ENCODE measurements around the gene GABBR2. TPM values are rescaled to one million over a fixed set of nuclear protein-coding genes. Genes with fewer than 3 reads are reported as not detected.

Gene GABBR2
- total RNA-seq, 4 donors from 2014 or later, result 2.4 to 13.6 (median 10.0) TPM

DNA sequence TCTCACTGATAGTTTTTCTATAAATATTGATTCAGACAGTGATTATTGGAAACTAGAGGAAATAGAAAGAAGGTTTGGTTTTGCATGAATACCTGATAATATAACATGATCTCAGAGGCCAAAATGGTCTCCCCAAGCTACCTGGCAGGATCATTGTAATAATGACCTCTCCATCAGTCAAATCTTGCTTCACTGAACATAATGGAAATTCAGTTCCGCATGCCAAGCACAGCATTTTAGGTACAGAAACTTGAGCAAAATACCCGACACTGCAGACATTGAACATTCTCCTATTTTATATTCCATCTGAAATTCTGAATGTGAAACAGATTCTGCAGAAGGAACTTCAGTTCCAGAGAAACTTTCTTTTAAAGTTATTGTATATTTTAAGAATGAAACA is 444.2 kb downstream of the GABBR2 start:
- Histone ChIP-seq H3K4me3 (replicated peaks in 1 of 3) (no peak overlapping the region), H3K27ac (no peak overlapping the region), H3K4me1 (no peaks in the 10 kb centered on the region), H3K9me3 (no peaks in the 10 kb centered on the region), H3K27me3 (no peaks in the 10 kb centered on the region), H3K36me3 (no peaks in the 10 kb centered on the region)
- TF ChIP-seq, protein P1, sequence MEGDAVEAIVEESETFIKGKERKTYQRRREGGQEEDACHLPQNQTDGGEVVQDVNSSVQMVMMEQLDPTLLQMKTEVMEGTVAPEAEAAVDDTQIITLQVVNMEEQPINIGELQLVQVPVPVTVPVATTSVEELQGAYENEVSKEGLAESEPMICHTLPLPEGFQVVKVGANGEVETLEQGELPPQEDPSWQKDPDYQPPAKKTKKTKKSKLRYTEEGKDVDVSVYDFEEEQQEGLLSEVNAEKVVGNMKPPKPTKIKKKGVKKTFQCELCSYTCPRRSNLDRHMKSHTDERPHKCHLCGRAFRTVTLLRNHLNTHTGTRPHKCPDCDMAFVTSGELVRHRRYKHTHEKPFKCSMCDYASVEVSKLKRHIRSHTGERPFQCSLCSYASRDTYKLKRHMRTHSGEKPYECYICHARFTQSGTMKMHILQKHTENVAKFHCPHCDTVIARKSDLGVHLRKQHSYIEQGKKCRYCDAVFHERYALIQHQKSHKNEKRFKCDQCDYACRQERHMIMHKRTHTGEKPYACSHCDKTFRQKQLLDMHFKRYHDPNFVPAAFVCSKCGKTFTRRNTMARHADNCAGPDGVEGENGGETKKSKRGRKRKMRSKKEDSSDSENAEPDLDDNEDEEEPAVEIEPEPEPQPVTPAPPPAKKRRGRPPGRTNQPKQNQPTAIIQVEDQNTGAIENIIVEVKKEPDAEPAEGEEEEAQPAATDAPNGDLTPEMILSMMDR (IDR thresholded peaks at IDR 0.05), result no peak
- TF ChIP-seq POLR2A (IDR thresholded peaks at IDR 0.05), result no peak
- no peak for DNase-seq
- 63 to 68% methylated on average over 2 of the region's 2 CpGs for WGBS, 2 donors
- intact Hi-C loops (cut with DNase I), result loop anchor here (5.0 kb wide), 1 partner anchor 192 kb away; no protein-coding TSS in a partner anchor

DNA sequence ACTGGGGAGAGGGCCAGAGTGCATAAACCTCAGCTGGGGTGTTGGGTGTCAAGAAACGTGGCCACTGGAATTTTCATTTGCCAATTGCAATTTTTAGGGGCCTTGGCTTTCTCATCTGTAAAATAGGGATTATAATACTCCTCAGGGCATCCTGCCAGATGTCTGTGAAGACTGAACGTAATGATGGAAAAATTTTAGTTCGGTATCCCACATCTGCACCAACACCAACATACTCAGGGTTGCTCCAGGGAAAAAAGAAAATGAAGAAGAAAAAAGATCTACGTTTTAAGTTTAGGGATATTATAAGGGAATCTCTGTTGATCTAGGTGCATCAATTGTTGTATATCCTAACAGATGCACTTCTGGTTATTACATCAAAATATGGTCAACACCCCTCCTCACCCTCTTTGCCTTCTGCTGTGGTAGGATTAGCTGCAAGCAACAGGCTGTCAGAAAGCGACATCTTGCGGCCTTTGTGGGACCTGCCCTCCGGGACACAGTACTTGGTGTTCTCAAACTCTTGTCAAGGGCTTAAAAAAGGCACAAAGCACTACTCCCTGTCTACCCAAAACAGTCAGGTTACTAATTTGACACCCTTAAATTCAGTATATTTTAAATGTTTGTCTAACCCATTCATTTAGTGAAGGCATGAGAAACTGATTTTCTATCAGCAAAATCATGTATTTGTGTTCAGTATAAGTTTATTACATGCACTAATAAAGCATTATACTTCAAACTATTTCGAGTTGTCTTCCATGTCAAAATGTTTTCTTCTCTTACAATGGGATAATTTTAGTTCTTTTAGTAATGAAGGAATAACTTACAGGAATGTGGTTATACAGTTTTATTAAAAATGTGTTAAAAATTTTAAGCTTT is 445.0 kb downstream of the GABBR2 start:
- no peaks in the 10 kb centered on the region for H3K36me3 ChIP-seq
- no peaks in the 10 kb centered on the region for H3K4me1 ChIP-seq
- WGBS, 2 donors, result 36 to 37% methylated on average over 8 of the region's 8 CpGs
- no peak overlapping the region for H3K4me3 ChIP-seq (replicated peaks in 1 of 3)
- TF ChIP-seq POLR2A (IDR thresholded peaks at IDR 0.05), result no peak
- TF ChIP-seq, protein P1 (IDR thresholded peaks at IDR 0.05), result peak; percentile 78 to 96 (median 92)
- peak; percentile 85 to 88 for DNase-seq
- no peaks in the 10 kb centered on the region for H3K9me3 ChIP-seq
- intact Hi-C loops (cut with DNase I), result loop anchor here (2.0 to 5.0 kb wide), 2 partner anchors 57 to 191 kb away; no protein-coding TSS in a partner anchor
- H3K27ac ChIP-seq, result no peak overlapping the region
- no peaks in the 10 kb centered on the region for H3K27me3 ChIP-seq

DNA sequence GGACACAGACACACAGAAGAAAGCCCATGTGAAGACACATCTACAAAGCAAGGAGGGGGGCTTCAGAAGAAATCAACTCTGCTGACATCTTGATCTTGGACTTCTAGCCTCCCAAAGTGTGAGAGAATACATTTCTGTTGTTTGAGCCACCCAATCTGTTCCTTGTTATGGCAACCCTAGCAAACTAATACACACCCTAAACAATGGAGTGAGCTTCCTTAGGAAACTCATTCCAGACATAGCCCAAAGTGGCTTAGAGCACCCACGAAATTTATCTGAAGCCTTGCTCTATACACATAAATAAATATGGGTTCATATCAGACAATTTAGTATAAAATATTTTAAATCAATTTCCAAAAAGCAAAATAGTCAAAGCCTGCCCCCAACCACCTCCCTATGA is 445.7 kb downstream of the GABBR2 start:
- DNase-seq, result no peak
- intact Hi-C loops (cut with DNase I), result loop anchor here (2.0 to 5.0 kb wide), 2 partner anchors 56 to 191 kb away; no protein-coding TSS in a partner anchor
- Histone ChIP-seq H3K36me3 (no peaks in the 10 kb centered on the region), H3K4me1 (no peaks in the 10 kb centered on the region), H3K27me3 (no peaks in the 10 kb centered on the region), H3K27ac (no peak overlapping the region), H3K4me3 (replicated peaks in 1 of 3) (no peak overlapping the region), H3K9me3 (no peaks in the 10 kb centered on the region)
- WGBS, 2 donors, result 83 to 93% methylated on average over 1 of the region's 1 CpG
- TF ChIP-seq POLR2A (IDR thresholded peaks at IDR 0.05), result no peak
- TF ChIP-seq, protein P1 (IDR thresholded peaks at IDR 0.05), result no peak

DNA sequence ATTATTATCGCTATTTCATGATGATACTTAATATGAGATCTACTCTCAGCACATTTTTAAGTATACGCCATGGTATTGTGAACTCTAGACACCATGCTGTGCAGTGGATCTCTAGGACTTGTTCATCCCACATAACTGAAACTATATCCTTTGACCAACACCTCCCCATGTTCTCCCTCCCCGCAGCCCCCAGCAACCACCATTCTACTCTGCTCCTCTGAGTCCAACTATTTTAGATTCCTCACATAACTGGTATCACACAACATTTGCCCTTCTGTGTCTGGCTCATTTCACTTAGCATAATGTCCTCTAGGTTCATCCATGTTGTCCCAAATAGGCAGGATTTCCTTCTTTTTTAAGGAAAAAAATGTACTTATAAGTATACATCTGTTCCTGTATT is 446.7 kb downstream of the GABBR2 start:
- DNase-seq, result no peak
- TF ChIP-seq POLR2A (IDR thresholded peaks at IDR 0.05), result no peak
- TF ChIP-seq, protein P1 (IDR thresholded peaks at IDR 0.05), result no peak
- Histone ChIP-seq H3K36me3 (no peaks in the 10 kb centered on the region), H3K4me3 (replicated peaks in 1 of 3) (no peak overlapping the region), H3K27ac (no peak overlapping the region), H3K9me3 (no peaks in the 10 kb centered on the region), H3K27me3 (no peaks in the 10 kb centered on the region), H3K4me1 (no peaks in the 10 kb centered on the region)
- 90 to 96% methylated on average over 3 of the region's 3 CpGs for WGBS, 2 donors
- intact Hi-C loops (cut with DNase I), result loop anchor here (2.0 to 5.0 kb wide), 2 partner anchors 55 to 190 kb away; no protein-coding TSS in a partner anchor

DNA sequence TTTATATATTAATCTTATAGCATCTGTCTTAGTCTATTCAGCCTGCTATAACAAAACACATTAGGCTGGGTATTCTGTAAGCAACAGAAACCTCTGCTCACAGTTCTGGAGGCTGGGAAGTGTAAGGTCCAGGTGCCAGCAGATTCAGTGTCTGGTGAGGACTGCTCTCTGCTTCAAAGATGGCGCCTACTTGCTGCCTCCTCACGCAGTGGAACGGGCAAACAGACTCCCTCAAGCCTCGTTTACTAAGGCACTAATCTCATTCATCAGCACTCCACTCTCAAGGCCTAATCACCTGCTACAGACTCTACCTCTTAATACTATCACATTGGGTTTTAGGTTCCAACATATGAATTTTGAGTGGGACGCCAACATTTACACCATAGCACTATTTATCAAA is 448.1 kb downstream of the GABBR2 start:
- Histone ChIP-seq H3K27ac (no peak overlapping the region), H3K36me3 (no peaks in the 10 kb centered on the region), H3K27me3 (no peaks in the 10 kb centered on the region), H3K4me3 (replicated peaks in 1 of 3) (no peak overlapping the region), H3K9me3 (no peaks in the 10 kb centered on the region), H3K4me1 (peaks cover 6 to 7% of the 10 kb centered on the region in 2 donors)
- intact Hi-C loops (cut with DNase I), result loop anchor here (5.0 kb wide), 1 partner anchor 188 kb away; no protein-coding TSS in a partner anchor
- no peak for TF ChIP-seq POLR2A (IDR thresholded peaks at IDR 0.05)
- TF ChIP-seq, protein P1 (IDR thresholded peaks at IDR 0.05), result no peak
- 78 to 84% methylated on average over 5 of the region's 5 CpGs for WGBS, 2 donors
- no peak for DNase-seq
